ENCODE results near the gene HMCN1.

GRCh38 chr1:185894791-185895190, 160.6 kb downstream of the HMCN1 start:
- TF ChIP-seq CTCF (IDR thresholded peaks at IDR 0.05; ENCODE audit: low read depth, low read length, poor library complexity, severe bottlenecking) (no peak), EZH2phosphoT487 (IDR thresholded peaks at IDR 0.05; ENCODE audit: borderline replicate concordance, low read length) (no peak)

Measured in DOHH2 (cell line).